Spleen (tissue), 11 donors: ENCODE data around the gene TFB1M. TPM values are rescaled to one million over a fixed set of nuclear protein-coding genes. Genes with fewer than 3 reads are reported as not detected.

Experiments
- DNase-seq: peaks from one replicate; pipeline ENCODE4 v3.0.0-alpha.2; 2020
- H3K27ac ChIP-seq, 8 donors: fragments of 200-600 bp; sonication (generic) in 7 of 8; 1 replicate in 4 of 8; 2 replicates in 4 of 8; pipeline versions ENCODE4 v1.5.0 to v1.8.0; 2016 to 2021; ENCODE audit warnings: inconsistent platforms in 4 of 8, mild to moderate bottlenecking in 4 of 8, moderate library complexity in 1 of 8
- H3K27me3 ChIP-seq, 7 donors: fragments of 200-600 bp; sonication (generic) in 6 of 7; replicated peaks in 1 of 7; 1 replicate in 4 of 7; 2 replicates in 3 of 7; pipeline versions ENCODE4 v1.5.0 to v1.8.0; 2016 to 2021; ENCODE audit warnings: inconsistent platforms in 3 of 7, mild to moderate bottlenecking in 1 of 7
- H3K36me3 ChIP-seq, 6 donors: fragments of 200-600 bp; sonication (generic) in 5 of 6; 1 replicate in 4 of 6; 2 replicates in 2 of 6; pipeline versions ENCODE4 v1.5.0 to v1.8.0; 2016 to 2021; ENCODE audit warnings: inconsistent platforms in 2 of 6
- H3K4me1 ChIP-seq, 6 donors: fragments of 200-600 bp; sonication (generic) in 5 of 6; 1 replicate in 3 of 6; 2 replicates in 3 of 6; pipeline versions ENCODE4 v1.5.0 to v1.8.0; 2016 to 2021; ENCODE audit warnings: inconsistent platforms in 3 of 6
- H3K4me3 ChIP-seq, 8 donors: fragments of 200-600 bp; sonication (generic) in 7 of 8; 1 replicate in 4 of 8; 2 replicates in 4 of 8; pipeline versions ENCODE4 v1.5.0 to v1.8.0; 2016 to 2021; ENCODE audit warnings: inconsistent platforms in 4 of 8, mild to moderate bottlenecking in 4 of 8, moderate library complexity in 2 of 8
- H3K9me3 ChIP-seq, 8 donors: fragments of 200-600 bp; sonication (generic) in 7 of 8; 1 replicate in 4 of 8; 2 replicates in 4 of 8; pipeline versions ENCODE4 v1.5.0 to v1.8.0; 2016 to 2021; ENCODE audit warnings: inconsistent platforms in 4 of 8
- POLR2A ChIP-seq, 3 donors: fragments of 450-650 bp; IDR thresholded peaks; one replicate each; pipeline ENCODE4 v1.5.1; 2017; ENCODE audit warnings: antibody characterized with exemption in 3 of 3, mild to moderate bottlenecking in 1 of 3
- POLR2AphosphoS5 ChIP-seq, 3 donors: sonication (generic); formaldehyde crosslinking; IDR thresholded peaks; one replicate each; pipeline ENCODE4 v1.5.1; 2017; ENCODE audit warnings: antibody characterized with exemption in 3 of 3
- WGBS, 5 donors: extraction: QIAGEN DNeasy Blood & Tissue Kit in 3 of 5; methylation state at CpG; one replicate each; pipeline versions ENCODE4 v1.1.5 to v1.1.7; 2013 to 2018; 5-methylcytosine and 5-hydroxymethylcytosine counted together
- intact Hi-C: fragments of 100-400 bp; cut with DNase I; formaldehyde crosslinking; loops from one replicate; pipeline ENCODE4 v1.15.0; 2023; ENCODE audit warnings: low total_unique reads
- polyA plus RNA-seq, 3 donors: library from polyadenylated mRNA; stranded (reverse); fragments of 200-250 nt; gene quantifications; one replicate each; pipeline ENCODE4 v1.2.1, GENCODE V29; 2013
- total RNA-seq, 7 donors: library from RNA; depleted of rRNA in 3 of 7; stranded (reverse); fragments of >200 nt in 3 of 7; fragmentation: NEBNext Ultra II Directional in 4 of 7; extraction: Animal tissue kit (Norgen Biotek cat#: 25700) in 4 of 7; gene quantifications; one replicate each; pipeline versions ENCODE4 v1.1.0 to v1.2.1, GENCODE V29; 2016 to 2021
- TF ChIP-seq, protein P1 (sequence below), 11 experiments: fragments of 200-600 bp in 7 of 11; fragments of 450-650 bp in 4 of 11; sonication (generic) in 4 of 11; IDR thresholded peaks in 8 of 11; conservative IDR thresholded peaks in 3 of 11; 1 replicate in 7 of 11; 2 replicates in 4 of 11; pipeline versions ENCODE4 v1.4.0 to v1.8.0; 2016 to 2021; ENCODE audit warnings: antibody characterized with exemption in 11 of 11, inconsistent platforms in 4 of 11, mild to moderate bottlenecking in 1 of 11
- donor health status: healthy with polysubstance abuse.
- donor health status: DM: no; HTN: no; CAD: no; lungs with moderate emphysema.
- donor health status: DM: no; HTN: no; CAD: no.
- donor health status: Bipolar disorder and iron deficiency.
- donor health status: healthy.
- donor health status: DM: no; HTN: no; CAD: no.
- donor health status: DM: yes; HTN: yes; CAD: no.

TFB1M gene
- total and polyA plus RNA-seq, 10 donors = 11.4 to 39.2 (median 21.0) TPM

GRCh38 chr6:155228546-155229166 is 85.6 kb downstream of the TFB1M start:
- Histone ChIP-seq H3K27me3 (no peaks in the 10 kb centered on the region), H3K9me3 (peaks cover 0 to 4% (median 0%) of the 10 kb centered on the region in 8 donors), H3K36me3 (no peaks in the 10 kb centered on the region), H3K27ac (no peak overlapping the region), H3K4me3 (peak overlapping the region in 1 of 8 donors; percentile 7), H3K4me1 (peaks cover 0 to 12% (median 0%) of the 10 kb centered on the region in 6 donors)
- TF ChIP-seq POLR2AphosphoS5 (IDR thresholded peaks at IDR 0.05) = peak in 2 of 3 donors; percentile 19 to 49
- TF ChIP-seq, protein P1, sequence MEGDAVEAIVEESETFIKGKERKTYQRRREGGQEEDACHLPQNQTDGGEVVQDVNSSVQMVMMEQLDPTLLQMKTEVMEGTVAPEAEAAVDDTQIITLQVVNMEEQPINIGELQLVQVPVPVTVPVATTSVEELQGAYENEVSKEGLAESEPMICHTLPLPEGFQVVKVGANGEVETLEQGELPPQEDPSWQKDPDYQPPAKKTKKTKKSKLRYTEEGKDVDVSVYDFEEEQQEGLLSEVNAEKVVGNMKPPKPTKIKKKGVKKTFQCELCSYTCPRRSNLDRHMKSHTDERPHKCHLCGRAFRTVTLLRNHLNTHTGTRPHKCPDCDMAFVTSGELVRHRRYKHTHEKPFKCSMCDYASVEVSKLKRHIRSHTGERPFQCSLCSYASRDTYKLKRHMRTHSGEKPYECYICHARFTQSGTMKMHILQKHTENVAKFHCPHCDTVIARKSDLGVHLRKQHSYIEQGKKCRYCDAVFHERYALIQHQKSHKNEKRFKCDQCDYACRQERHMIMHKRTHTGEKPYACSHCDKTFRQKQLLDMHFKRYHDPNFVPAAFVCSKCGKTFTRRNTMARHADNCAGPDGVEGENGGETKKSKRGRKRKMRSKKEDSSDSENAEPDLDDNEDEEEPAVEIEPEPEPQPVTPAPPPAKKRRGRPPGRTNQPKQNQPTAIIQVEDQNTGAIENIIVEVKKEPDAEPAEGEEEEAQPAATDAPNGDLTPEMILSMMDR (IDR thresholded peaks at IDR 0.05 in 8 of 11, conservative IDR thresholded peaks at IDR 0.05 in 3 of 11) = no peak
- intact Hi-C loops = no loop called here
- 68 to 79% (median 71%) methylated on average over 12 to 13 of the region's 13 CpGs for WGBS, 5 donors
- no peak for DNase-seq

DNA sequence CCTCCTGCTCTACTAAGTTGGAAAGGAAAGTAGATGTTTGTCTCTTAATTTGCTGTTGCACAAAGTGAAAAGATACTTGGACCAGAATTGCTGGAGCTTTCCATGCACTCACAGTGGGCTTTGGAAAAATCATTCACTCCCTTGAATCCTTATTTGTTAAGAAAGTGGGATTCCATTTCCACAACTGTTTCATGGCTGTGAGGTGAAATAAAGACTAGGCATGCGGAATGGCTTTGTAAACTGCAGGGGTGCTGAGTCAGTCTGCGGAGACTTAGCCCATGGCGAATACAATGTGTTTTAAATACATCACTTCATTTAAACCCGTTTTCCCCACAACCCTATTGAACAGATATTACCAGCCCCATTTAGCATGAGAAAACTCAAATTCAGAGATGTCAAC is 87.2 kb downstream of the TFB1M start:
- Histone ChIP-seq H3K4me1 (peaks cover 0 to 22% (median 0%) of the 10 kb centered on the region in 6 donors), H3K27me3 (no peaks in the 10 kb centered on the region), H3K27ac (no peak overlapping the region), H3K9me3 (peaks cover 0 to 4% (median 0%) of the 10 kb centered on the region in 8 donors), H3K36me3 (no peaks in the 10 kb centered on the region), H3K4me3 (no peak overlapping the region)
- TF ChIP-seq, protein P1 (IDR thresholded peaks at IDR 0.05 in 8 of 11, conservative IDR thresholded peaks at IDR 0.05 in 3 of 11) = no peak
- no peak for TF ChIP-seq POLR2A (IDR thresholded peaks at IDR 0.05)
- no peak for TF ChIP-seq POLR2AphosphoS5 (IDR thresholded peaks at IDR 0.05)
- WGBS, 5 donors = 93 to 100% (median 94%) methylated on average over 4 of the region's 4 CpGs
- intact Hi-C loops = no loop called here
- DNase-seq = no peak

DNA sequence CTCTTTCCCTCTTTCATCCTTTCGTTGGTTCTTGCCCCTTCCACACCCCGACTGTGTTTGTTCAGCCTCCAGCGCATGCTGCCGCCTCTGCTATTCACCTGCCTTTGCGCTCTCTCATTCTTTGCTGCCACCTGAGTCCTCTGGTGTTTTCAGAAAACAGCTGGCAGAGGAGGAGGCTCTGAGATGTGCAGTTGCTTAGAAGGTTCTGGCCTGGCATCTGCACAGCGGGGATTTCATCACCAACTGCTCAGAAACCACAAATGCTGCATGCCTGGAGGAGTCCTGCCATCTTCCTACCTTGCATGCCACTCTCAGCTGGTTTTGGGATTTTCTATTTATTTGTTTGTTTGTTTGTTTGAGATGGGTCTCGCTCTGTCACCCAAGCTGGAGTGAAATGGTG is 89.7 kb downstream of the TFB1M start:
- intact Hi-C loops = no loop called here
- H3K36me3 ChIP-seq = no peaks in the 10 kb centered on the region
- no peaks in the 10 kb centered on the region for H3K27me3 ChIP-seq
- H3K4me1 ChIP-seq = peaks cover 0 to 37% (median 0%) of the 10 kb centered on the region in 6 donors
- TF ChIP-seq POLR2A (IDR thresholded peaks at IDR 0.05) (no peak), POLR2AphosphoS5 (IDR thresholded peaks at IDR 0.05) (no peak)
- TF ChIP-seq, protein P1 (IDR thresholded peaks at IDR 0.05 in 8 of 11, conservative IDR thresholded peaks at IDR 0.05 in 3 of 11) = no peak
- peak overlapping the region in 6 of 8 donors; percentile 55 to 87 (median 82) for H3K27ac ChIP-seq
- no peak for DNase-seq
- peak overlapping the region in 1 of 8 donors; percentile 50 for H3K4me3 ChIP-seq
- 81 to 88% (median 85%) methylated on average over 7 of the region's 7 CpGs for WGBS, 5 donors
- H3K9me3 ChIP-seq = no peaks in the 10 kb centered on the region

GRCh38 chr6:155223646-155224451 is 90.4 kb downstream of the TFB1M start:
- WGBS, 5 donors = 52 to 73% (median 61%) methylated on average over 12 of the region's 12 CpGs
- H3K27ac ChIP-seq = peak overlapping the region in 7 of 8 donors; percentile 51 to 87 (median 81)
- intact Hi-C loops = no loop called here

More at GRCh38 chr6:155223646-155224451, 90.4 kb downstream of the TFB1M start:
- no peaks in the 10 kb centered on the region for H3K9me3 ChIP-seq
- TF ChIP-seq, protein P1 (IDR thresholded peaks at IDR 0.05 in 8 of 11, conservative IDR thresholded peaks at IDR 0.05 in 3 of 11) = no peak
- no peak for TF ChIP-seq POLR2AphosphoS5 (IDR thresholded peaks at IDR 0.05)
- DNase-seq = no peak
- H3K4me3 ChIP-seq = peak overlapping the region in 1 of 8 donors; percentile 50
- no peaks in the 10 kb centered on the region for H3K27me3 ChIP-seq
- H3K4me1 ChIP-seq = peaks cover 0 to 37% (median 0%) of the 10 kb centered on the region in 6 donors
- no peaks in the 10 kb centered on the region for H3K36me3 ChIP-seq
